ENCODE data around the gene MCF2. TPM values are rescaled to one million over a fixed set of nuclear protein-coding genes. Genes with fewer than 3 reads are reported as not detected.

MCF2 gene
- total and polyA plus RNA-seq, 12 donors, result 7.1 to 66.9 (median 28.2) TPM

- Histone ChIP-seq H3K4me1 (replicated peaks in 1 of 2) (no peaks in the 10 kb centered on the region), H3K36me3 (replicated peaks in 1 of 2) (no peaks in the 10 kb centered on the region), H3K27me3 (peaks cover 16% of the 10 kb centered on the region), H3K27ac (no peak overlapping the region), H3K4me3 (no peak overlapping the region), H3K9me3 (replicated peaks in 1 of 3) (no peaks in the 10 kb centered on the region)
- intact Hi-C loops (cut with DNase I), result loop anchor here in 1 of 2 donors (10.0 kb wide), 1 partner anchor 780 kb away; no protein-coding TSS in a partner anchor
- TF ChIP-seq POLR2A (IDR thresholded peaks at IDR 0.05), result no peak
- 62 to 72% (median 69%) methylated on average over 8 to 26 of the region's 26 CpGs for WGBS, 4 donors
- DNase-seq, result no peak
These were observed 152.8 kb downstream of the MCF2 start for GRCh38 chrX:139554991-139555675.

DNA sequence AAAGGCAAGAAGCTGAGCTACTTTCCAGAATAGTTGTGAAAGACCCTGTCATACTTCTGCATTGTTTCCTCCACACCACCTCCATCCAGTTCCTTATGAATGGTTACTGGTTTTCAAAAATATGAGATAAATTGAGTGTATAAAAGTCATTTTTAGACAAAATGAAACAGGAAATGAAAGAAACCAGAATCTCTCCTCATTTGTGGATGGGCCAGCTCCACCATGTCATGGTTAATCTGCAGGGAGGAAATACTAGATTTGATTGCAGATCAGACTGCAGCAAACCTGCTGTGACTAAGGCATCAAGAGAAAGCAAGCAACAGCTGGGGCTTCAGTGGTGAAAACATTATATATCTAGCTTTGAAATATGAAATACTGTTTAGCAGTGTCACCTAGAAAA lies 153.6 kb downstream of the MCF2 start:
- H3K36me3 ChIP-seq (replicated peaks in 1 of 2), result no peaks in the 10 kb centered on the region
- no peak overlapping the region for H3K4me3 ChIP-seq
- H3K27ac ChIP-seq, result no peak overlapping the region
- H3K9me3 ChIP-seq (replicated peaks in 1 of 3), result no peaks in the 10 kb centered on the region
- peaks cover 17% of the 10 kb centered on the region for H3K27me3 ChIP-seq
- intact Hi-C loops (cut with DNase I), result loop anchor here in 1 of 2 donors (10.0 kb wide), 1 partner anchor 780 kb away; no protein-coding TSS in a partner anchor
- TF ChIP-seq POLR2A (IDR thresholded peaks at IDR 0.05), result no peak
- TF ChIP-seq, protein P1, sequence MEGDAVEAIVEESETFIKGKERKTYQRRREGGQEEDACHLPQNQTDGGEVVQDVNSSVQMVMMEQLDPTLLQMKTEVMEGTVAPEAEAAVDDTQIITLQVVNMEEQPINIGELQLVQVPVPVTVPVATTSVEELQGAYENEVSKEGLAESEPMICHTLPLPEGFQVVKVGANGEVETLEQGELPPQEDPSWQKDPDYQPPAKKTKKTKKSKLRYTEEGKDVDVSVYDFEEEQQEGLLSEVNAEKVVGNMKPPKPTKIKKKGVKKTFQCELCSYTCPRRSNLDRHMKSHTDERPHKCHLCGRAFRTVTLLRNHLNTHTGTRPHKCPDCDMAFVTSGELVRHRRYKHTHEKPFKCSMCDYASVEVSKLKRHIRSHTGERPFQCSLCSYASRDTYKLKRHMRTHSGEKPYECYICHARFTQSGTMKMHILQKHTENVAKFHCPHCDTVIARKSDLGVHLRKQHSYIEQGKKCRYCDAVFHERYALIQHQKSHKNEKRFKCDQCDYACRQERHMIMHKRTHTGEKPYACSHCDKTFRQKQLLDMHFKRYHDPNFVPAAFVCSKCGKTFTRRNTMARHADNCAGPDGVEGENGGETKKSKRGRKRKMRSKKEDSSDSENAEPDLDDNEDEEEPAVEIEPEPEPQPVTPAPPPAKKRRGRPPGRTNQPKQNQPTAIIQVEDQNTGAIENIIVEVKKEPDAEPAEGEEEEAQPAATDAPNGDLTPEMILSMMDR (IDR thresholded peaks at IDR 0.05), result no peak
- no peak for DNase-seq
- H3K4me1 ChIP-seq (replicated peaks in 1 of 2), result no peaks in the 10 kb centered on the region

GRCh38 chrX:139544591-139544990 lies 163.4 kb downstream of the MCF2 start:
- no peak for DNase-seq
- Histone ChIP-seq H3K36me3 (replicated peaks in 1 of 2) (no peaks in the 10 kb centered on the region), H3K27ac (no peak overlapping the region), H3K27me3 (peaks cover 36% of the 10 kb centered on the region), H3K4me3 (no peak overlapping the region), H3K4me1 (replicated peaks in 1 of 2) (no peaks in the 10 kb centered on the region), H3K9me3 (replicated peaks in 1 of 3) (no peaks in the 10 kb centered on the region)
- intact Hi-C loops (cut with DNase I), result no loop called here
- 45 to 63% (median 57%) methylated on average over 3 of the region's 3 CpGs for WGBS, 4 donors
- TF ChIP-seq, protein P1 (IDR thresholded peaks at IDR 0.05), result no peak
- no peak for TF ChIP-seq POLR2A (IDR thresholded peaks at IDR 0.05)

- H3K27ac ChIP-seq, result no peak overlapping the region
- intact Hi-C loops (cut with DNase I), result no loop called here
- H3K4me1 ChIP-seq (replicated peaks in 1 of 2), result no peaks in the 10 kb centered on the region
- peaks cover 32% of the 10 kb centered on the region for H3K27me3 ChIP-seq
- TF ChIP-seq POLR2A (IDR thresholded peaks at IDR 0.05), result no peak
- TF ChIP-seq, protein P1 (IDR thresholded peaks at IDR 0.05), result no peak
- DNase-seq, result no peak
- no peak overlapping the region for H3K4me3 ChIP-seq
- 72 to 85% (median 79%) methylated on average over 4 of the region's 4 CpGs for WGBS, 4 donors
- no peaks in the 10 kb centered on the region for H3K9me3 ChIP-seq (replicated peaks in 1 of 3)
- no peaks in the 10 kb centered on the region for H3K36me3 ChIP-seq (replicated peaks in 1 of 2)
These were observed 164.0 kb downstream of the MCF2 start for GRCh38 chrX:139543920-139544319.

DNA sequence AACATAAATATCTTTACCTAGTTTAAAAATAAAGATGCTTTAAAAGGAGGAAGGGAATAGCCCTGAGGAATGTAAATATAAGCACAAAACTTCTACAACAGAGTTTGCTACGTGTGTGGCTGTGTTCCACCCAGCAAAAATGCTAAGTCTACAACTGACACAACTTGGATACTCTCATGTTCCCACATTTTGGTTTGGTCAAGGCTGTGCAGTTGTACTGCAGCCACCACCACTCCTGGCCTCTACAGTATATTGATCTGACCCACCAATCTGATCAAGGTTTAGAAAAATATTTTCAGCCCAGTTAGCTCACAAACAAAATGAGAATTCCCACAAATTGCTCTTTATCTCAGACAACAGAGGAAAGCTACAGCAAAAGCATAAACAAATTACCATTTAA lies 165.3 kb downstream of the MCF2 start:
- intact Hi-C loops (cut with DNase I), result no loop called here
- DNase-seq, result no peak
- Histone ChIP-seq H3K36me3 (replicated peaks in 1 of 2) (no peaks in the 10 kb centered on the region), H3K9me3 (replicated peaks in 1 of 3) (no peaks in the 10 kb centered on the region), H3K27ac (no peak overlapping the region), H3K27me3 (peaks cover 32% of the 10 kb centered on the region), H3K4me3 (no peak overlapping the region), H3K4me1 (replicated peaks in 1 of 2) (no peaks in the 10 kb centered on the region)
- 48 to 71% (median 59%) methylated on average over 1 of the region's 1 CpG for WGBS, 4 donors
- TF ChIP-seq, protein P1 (IDR thresholded peaks at IDR 0.05), result no peak
- TF ChIP-seq POLR2A (IDR thresholded peaks at IDR 0.05), result no peak
